HG03460 (cell line): ENCODE measurements around the gene NUBP1.
"Not testable (repeated sequence)": the region's sequence is repeated elsewhere in the genome, so short reads cannot be mapped to it uniquely, and the experiment has no call there.

ENCODE experiments used
- ATAC-seq: cut with Tn5 transposase; IDR thresholded peaks from one replicate; pipeline ENCODE4 v1.9.1; 2021; ENCODE audit not compliant: unreplicated experiment

NUBP1 gene

GRCh38 chr16:10750793-10751192 lies 7.2 kb downstream of the NUBP1 start:
- ATAC-seq, result no peak

DNA sequence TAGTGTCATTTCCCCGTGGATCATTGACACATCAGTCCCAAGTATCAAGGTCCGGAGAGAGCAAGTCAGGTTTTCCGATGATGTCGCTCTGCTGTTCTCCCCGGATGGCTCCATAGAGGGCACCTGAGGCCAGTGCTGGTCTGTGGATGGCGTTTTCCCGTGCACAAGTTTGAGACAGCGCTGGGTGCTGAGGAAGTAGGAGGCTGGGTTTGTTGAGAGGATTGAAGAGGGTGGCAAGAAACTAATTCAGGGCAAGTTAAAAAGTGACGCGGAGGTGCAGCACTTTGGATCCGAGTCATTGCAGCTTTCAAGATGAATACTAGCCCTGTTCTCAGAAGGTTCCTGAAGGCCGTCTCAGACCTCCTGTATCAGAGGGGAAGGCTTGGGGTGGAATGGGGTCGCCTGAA lies 7.7 kb downstream of the NUBP1 start:
- no peak for ATAC-seq

- peak; percentile 65 for ATAC-seq
These were observed 9.3 kb downstream of the NUBP1 start for GRCh38 chr16:10752843-10753523.

GRCh38 chr16:10753670-10754069 lies 10.0 kb downstream of the NUBP1 start:
- ATAC-seq, result no peak

GRCh38 chr16:10754941-10755340 lies 11.3 kb downstream of the NUBP1 start:
- no peak for ATAC-seq

- no peak for ATAC-seq
These were observed 12.9 kb downstream of the NUBP1 start for GRCh38 chr16:10756574-10756973.

- no peak for ATAC-seq
These were observed 17.2 kb downstream of the NUBP1 start for GRCh38 chr16:10760858-10761257.

DNA sequence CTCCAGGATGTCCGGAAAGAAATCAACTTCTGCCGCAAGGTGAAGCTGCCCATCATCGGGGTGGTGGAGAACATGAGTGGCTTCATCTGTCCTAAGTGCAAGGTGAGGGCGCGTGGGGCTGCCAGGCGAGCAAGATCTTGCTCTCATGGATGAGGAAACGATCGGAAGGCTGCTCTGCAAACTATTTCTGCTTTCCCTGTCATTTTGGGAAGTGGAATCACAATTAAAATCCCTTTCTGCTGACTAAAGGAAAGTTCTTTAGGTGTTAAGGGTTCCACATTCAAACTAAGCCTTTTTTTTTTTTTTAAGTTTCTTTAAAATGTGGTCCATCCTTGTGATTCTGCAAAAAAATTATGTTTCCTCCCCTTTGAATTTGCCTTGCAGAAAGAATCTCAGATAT lies 17.7 kb downstream of the NUBP1 start:
- ATAC-seq, result no peak

- ATAC-seq, result no peak
These were observed 18.8 kb downstream of the NUBP1 start for GRCh38 chr16:10762336-10763016.

GRCh38 chr16:10763456-10763855 lies 19.8 kb downstream of the NUBP1 start:
- no peak for ATAC-seq

- ATAC-seq, result peak; percentile 71
These were observed 22.1 kb downstream of the NUBP1 start for GRCh38 chr16:10765772-10766171.

GRCh38 chr16:10767127-10767526 lies 23.5 kb downstream of the NUBP1 start:
- no peak for ATAC-seq

DNA sequence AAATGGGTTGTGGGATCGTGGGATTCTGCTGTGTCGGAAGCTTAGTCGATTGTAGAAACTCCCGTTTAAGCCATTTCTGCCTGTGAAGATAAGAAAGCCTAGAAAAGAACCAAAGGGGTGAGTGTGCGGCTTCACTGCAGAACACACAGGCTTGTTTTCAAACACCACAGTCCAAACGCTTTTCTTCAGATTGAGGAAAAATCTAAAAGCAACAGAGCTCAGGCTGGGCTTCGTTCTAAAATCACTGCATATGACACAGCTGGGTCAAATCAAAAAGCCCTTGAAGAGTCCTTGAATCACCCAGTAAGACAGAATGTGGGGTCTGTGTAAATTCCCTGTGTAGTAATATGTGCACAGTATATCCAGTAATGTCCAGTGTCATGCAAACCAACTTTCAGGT lies 25.7 kb downstream of the NUBP1 start:
- no peak for ATAC-seq

DNA sequence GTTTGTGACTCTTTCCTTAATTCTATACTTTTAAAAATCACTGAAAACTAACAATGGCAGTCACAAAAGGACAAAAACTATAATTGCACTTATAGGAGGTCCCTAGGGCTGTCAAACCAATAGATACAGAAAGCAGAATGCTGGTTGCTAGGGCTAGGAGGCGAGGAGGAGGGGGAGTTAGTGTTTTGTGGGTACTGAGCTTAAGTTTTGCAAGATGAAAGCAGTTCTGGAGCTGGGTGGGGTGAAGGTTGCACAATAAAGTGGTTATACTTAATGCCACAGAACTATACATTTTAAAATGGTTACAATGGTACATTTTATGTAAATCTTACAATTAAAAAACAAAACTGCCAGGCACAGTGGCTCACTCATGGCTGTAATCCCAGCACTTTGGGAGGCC lies 27.3 kb downstream of the NUBP1 start:
- ATAC-seq, result no peak

- peak; percentile 85 for ATAC-seq
These were observed 32.6 kb downstream of the NUBP1 start for GRCh38 chr16:10776280-10776679.

- not testable (repeated sequence) for ATAC-seq
These were observed 33.3 kb downstream of the NUBP1 start for GRCh38 chr16:10776923-10777322.

- ATAC-seq, result no peak
These were observed 33.7 kb downstream of the NUBP1 start for GRCh38 chr16:10777356-10777755.

- not testable (repeated sequence) for ATAC-seq
These were observed 36.3 kb downstream of the NUBP1 start for GRCh38 chr16:10779908-10780307.

DNA sequence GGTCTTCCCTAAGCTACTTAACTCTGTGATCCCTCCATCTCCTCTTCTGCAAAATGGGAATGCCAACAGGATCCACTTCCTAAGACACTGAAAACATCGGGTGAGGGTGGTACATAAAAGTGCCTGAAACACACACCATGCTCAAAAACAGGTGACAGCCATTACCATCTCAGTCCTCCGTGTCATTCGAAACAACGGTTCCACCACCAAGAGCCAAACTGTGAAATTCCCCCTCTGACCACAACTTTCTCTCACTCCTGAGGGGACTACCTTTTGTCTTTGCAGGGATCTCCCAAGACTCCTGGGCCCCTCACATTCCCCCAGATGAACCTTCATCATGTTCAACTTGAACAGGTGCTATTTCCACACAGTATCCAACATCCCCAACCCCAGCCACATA lies 37.0 kb downstream of the NUBP1 start:
- ATAC-seq, result no peak

GRCh38 chr16:10782628-10783027 lies 39.0 kb downstream of the NUBP1 start:
- ATAC-seq, result no peak

DNA sequence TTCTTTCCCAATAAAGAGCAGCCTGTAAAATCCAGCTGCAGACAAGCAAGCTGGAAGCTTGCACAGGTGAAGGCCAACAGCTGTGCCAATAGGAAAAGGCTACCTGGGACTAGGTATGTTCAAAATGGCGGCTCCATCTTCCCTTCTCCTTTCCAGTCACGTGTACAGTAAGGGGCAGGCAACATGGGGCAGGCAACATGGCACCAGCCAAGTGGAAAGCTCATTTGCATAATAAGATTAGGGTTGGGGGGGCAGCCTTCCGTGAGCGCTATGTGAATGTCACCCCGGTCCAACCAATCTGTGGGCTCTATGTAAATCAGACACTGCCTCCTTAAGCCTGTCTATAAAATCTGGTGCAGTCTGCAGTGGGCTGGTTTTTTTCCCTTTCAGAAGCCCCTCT lies 43.7 kb downstream of the NUBP1 start:
- ATAC-seq, result no peak

- not testable (repeated sequence) for ATAC-seq
These were observed 45.0 kb downstream of the NUBP1 start for GRCh38 chr16:10788630-10789029.

DNA sequence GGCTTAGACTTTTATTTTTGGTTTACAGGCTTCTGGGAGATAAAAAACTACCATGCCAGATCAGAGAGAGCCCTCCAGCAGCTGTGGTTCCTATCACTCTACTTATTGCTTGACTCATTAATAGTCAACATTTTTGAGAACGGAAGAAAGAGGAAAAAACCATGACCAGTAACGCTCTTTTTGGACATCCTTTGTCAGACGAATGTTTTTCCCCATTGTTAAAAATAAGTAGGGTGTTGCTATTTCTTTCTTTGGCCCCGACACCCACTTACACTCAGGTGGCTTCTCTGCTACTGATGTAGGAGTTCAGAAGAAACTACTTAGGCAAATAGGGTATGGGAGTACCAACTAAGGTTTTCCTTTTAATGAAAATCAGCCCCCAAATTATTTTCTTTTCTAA lies 47.4 kb downstream of the NUBP1 start:
- ATAC-seq, result no peak
